Natural killer cell (primary cell): ENCODE data around the gene RFNG. TPM values are rescaled to one million over a fixed set of nuclear protein-coding genes. Genes with fewer than 3 reads are reported as not detected.

Experiments
- ATAC-seq, 3 donors: fragments of 150-1000 bp in 2 of 3; fragments of 200-7000 bp in 1 of 3; cut with Tn5 transposase; 1 replicate in 1 of 3; 2 replicates in 2 of 3; pipeline ENCODE4 v1.10.0; 2021; ENCODE audit warnings: mild to moderate bottlenecking in 2 of 3, moderate library complexity in 2 of 3
- DNase-seq, 2 donors: peaks; one replicate each; pipeline versions ENCODE4 v3.0.0 to v3.0.0-alpha.2; 2013 to 2021; ENCODE audit warnings: mixed read lengths in 1 of 2
- H3K27ac ChIP-seq: one replicate; pipeline ENCODE4 v1.5.1; 2013; ENCODE audit warnings: mild to moderate bottlenecking, low read length
- H3K27me3 ChIP-seq: one replicate; pipeline ENCODE4 v1.6.1; 2013; ENCODE audit warnings: low read length; ENCODE audit not compliant: control insufficient read depth, insufficient read depth
- H3K36me3 ChIP-seq: one replicate; pipeline ENCODE4 v1.6.1; 2013; ENCODE audit warnings: low read length; ENCODE audit not compliant: control insufficient read depth, insufficient read depth
- H3K4me1 ChIP-seq: one replicate; pipeline ENCODE4 v1.6.1; 2013; ENCODE audit warnings: low read length; ENCODE audit not compliant: control insufficient read depth, insufficient read depth
- H3K4me3 ChIP-seq: one replicate; pipeline ENCODE4 v1.5.1; 2013; ENCODE audit warnings: low read length
- H3K9me3 ChIP-seq: one replicate; pipeline ENCODE4 v1.6.1; 2013; ENCODE audit warnings: low read length; ENCODE audit not compliant: control insufficient read depth, insufficient read depth
- H3K27ac Mint-ChIP-seq, 2 donors: one replicate each; pipeline ENCODE4 v1.8.0; 2022; ENCODE audit warnings: mild to moderate bottlenecking in 2 of 2, mixed read lengths in 2 of 2, moderate library complexity in 1 of 2
- H3K27me3 Mint-ChIP-seq, 2 donors: one replicate each; pipeline ENCODE4 v1.8.0; 2022; ENCODE audit warnings: low read depth in 2 of 2, mixed read lengths in 2 of 2
- H3K36me3 Mint-ChIP-seq: one replicate; pipeline ENCODE4 v1.8.0; 2022; ENCODE audit warnings: mixed read lengths
- H3K4me1 Mint-ChIP-seq, 2 donors: one replicate each; pipeline ENCODE4 v1.8.0; 2022; ENCODE audit warnings: mixed read lengths in 2 of 2
- H3K4me3 Mint-ChIP-seq: one replicate; pipeline ENCODE4 v1.8.0; 2022; ENCODE audit warnings: mild to moderate bottlenecking, moderate library complexity, mixed read lengths
- H3K9me3 Mint-ChIP-seq, 2 donors: one replicate each; pipeline ENCODE4 v1.8.0; 2022; ENCODE audit warnings: mixed read lengths in 2 of 2
- CTCF ChIP-seq: fragments of 200-600 bp; IDR thresholded peaks from one replicate; pipeline ENCODE4 v1.8.0; 2022; ENCODE audit warnings: antibody characterized with exemption
- WGBS: methylation state at CpG from one replicate; pipeline ENCODE4 v1.1.7; 2013; ENCODE audit warnings: missing lambda C conversion rate; ENCODE audit not compliant: insufficient coverage; 5-methylcytosine and 5-hydroxymethylcytosine counted together
- intact Hi-C: fragments of 100-400 bp; cut with micrococcal nuclease; formaldehyde crosslinking; loops from one replicate; pipeline ENCODE4 v1.14.2; 2022
- total RNA-seq, 4 donors: library from RNA; stranded (reverse); fragments of 120-200 nt in 1 of 4; gene quantifications; one replicate each; pipeline versions ENCODE4 v1.2.3 to v1.2.4, GENCODE V29; 2013 to 2022

The RFNG gene
- total RNA-seq, 3 donors from 2014 or later (not counting 1 experiment from before 2014, with no cell fraction given), result 22.7 to 26.7 (median 23.2) TPM

- ATAC-seq, result no peak
- no peak overlapping the region for H3K27ac ChIP-seq
- no peak for DNase-seq
- H3K27ac Mint-ChIP-seq, result no peak overlapping the region
- intact Hi-C loops, result no loop called here
- no peaks in the 10 kb centered on the region for H3K9me3 ChIP-seq
- no peaks in the 10 kb centered on the region for H3K4me1 ChIP-seq
- 93% methylated on average over 31 of the region's 31 CpGs for WGBS
- H3K4me3 ChIP-seq, result no peak overlapping the region
- H3K4me1 Mint-ChIP-seq, result no peaks in the 10 kb centered on the region
- no peak for TF ChIP-seq CTCF
- peaks cover 70% of the 10 kb centered on the region for H3K36me3 ChIP-seq
- H3K27me3 Mint-ChIP-seq, result no peaks in the 10 kb centered on the region
- H3K36me3 Mint-ChIP-seq, result no peaks in the 10 kb centered on the region
- H3K4me3 Mint-ChIP-seq, result no peak overlapping the region
- no peaks in the 10 kb centered on the region for H3K27me3 ChIP-seq
- H3K9me3 Mint-ChIP-seq, result no peaks in the 10 kb centered on the region
Measured at GRCh38 chr17:82084373-82085030, 32.9 kb upstream of the RFNG start.

- no peaks in the 10 kb centered on the region for H3K27me3 ChIP-seq
- 95% methylated on average over 55 of the region's 55 CpGs for WGBS
- H3K36me3 ChIP-seq, result peaks cover 63% of the 10 kb centered on the region
- no peak for TF ChIP-seq CTCF
- H3K4me1 ChIP-seq, result no peaks in the 10 kb centered on the region
- no peak overlapping the region for H3K4me3 ChIP-seq
- no peak for DNase-seq
- no peaks in the 10 kb centered on the region for H3K27me3 Mint-ChIP-seq
- no peaks in the 10 kb centered on the region for H3K9me3 ChIP-seq
- H3K36me3 Mint-ChIP-seq, result no peaks in the 10 kb centered on the region
- no peak overlapping the region for H3K27ac ChIP-seq
- H3K4me1 Mint-ChIP-seq, result no peaks in the 10 kb centered on the region
- ATAC-seq, result no peak
- intact Hi-C loops, result no loop called here
- no peaks in the 10 kb centered on the region for H3K9me3 Mint-ChIP-seq
- no peak overlapping the region for H3K27ac Mint-ChIP-seq
- H3K4me3 Mint-ChIP-seq, result no peak overlapping the region
Measured at GRCh38 chr17:82083533-82084359, 32.1 kb upstream of the RFNG start.

GRCh38 chr17:82083009-82083408 is 31.4 kb upstream of the RFNG start:
- H3K4me3 Mint-ChIP-seq, result no peak overlapping the region
- no peaks in the 10 kb centered on the region for H3K27me3 ChIP-seq
- H3K4me1 Mint-ChIP-seq, result no peaks in the 10 kb centered on the region
- no peak overlapping the region for H3K4me3 ChIP-seq
- DNase-seq (no peak), ATAC-seq (no peak)
- TF ChIP-seq CTCF, result no peak
- intact Hi-C loops, result no loop called here
- 97% methylated on average over 24 of the region's 24 CpGs for WGBS
- H3K36me3 Mint-ChIP-seq, result no peaks in the 10 kb centered on the region
- no peaks in the 10 kb centered on the region for H3K4me1 ChIP-seq
- no peaks in the 10 kb centered on the region for H3K27me3 Mint-ChIP-seq
- peaks cover 56% of the 10 kb centered on the region for H3K36me3 ChIP-seq
- no peaks in the 10 kb centered on the region for H3K9me3 Mint-ChIP-seq
- no peak overlapping the region for H3K27ac ChIP-seq
- H3K27ac Mint-ChIP-seq, result no peak overlapping the region
- H3K9me3 ChIP-seq, result no peaks in the 10 kb centered on the region
